ENCODE results near the gene KCNMA1.

DNA sequence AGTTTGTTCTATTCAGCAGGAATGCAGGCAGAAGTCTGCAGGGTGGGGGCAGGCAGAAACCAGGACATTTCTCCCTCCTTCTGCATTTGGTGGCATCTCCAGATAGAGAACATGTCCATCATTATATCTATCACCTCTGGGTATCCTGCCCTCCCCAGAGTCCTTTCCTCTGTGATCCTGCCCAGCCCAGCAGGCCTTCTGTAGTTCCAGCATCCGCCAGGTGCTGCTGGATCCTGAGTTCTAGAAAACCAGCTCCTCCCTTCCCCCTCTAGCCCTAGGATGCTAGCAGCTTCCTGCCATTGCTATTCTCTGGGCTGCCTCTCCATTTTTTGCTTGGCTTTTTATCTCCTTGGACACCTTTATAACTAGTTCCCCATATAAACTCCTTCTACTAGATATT, 180.3 kb downstream of the KCNMA1 start:
- TF ChIP-seq, protein P1, sequence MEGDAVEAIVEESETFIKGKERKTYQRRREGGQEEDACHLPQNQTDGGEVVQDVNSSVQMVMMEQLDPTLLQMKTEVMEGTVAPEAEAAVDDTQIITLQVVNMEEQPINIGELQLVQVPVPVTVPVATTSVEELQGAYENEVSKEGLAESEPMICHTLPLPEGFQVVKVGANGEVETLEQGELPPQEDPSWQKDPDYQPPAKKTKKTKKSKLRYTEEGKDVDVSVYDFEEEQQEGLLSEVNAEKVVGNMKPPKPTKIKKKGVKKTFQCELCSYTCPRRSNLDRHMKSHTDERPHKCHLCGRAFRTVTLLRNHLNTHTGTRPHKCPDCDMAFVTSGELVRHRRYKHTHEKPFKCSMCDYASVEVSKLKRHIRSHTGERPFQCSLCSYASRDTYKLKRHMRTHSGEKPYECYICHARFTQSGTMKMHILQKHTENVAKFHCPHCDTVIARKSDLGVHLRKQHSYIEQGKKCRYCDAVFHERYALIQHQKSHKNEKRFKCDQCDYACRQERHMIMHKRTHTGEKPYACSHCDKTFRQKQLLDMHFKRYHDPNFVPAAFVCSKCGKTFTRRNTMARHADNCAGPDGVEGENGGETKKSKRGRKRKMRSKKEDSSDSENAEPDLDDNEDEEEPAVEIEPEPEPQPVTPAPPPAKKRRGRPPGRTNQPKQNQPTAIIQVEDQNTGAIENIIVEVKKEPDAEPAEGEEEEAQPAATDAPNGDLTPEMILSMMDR (IDR thresholded peaks at IDR 0.05): no peak
- TF ChIP-seq POLR2A (IDR thresholded peaks at IDR 0.05): no peak
